Peyer's patch (tissue), 4 donors: ENCODE data around the gene ABHD10.

Experiments used
- CTCF ChIP-seq, 6 experiments: fragments of 450-650 bp in 4 of 6; fragments of 200-600 bp in 2 of 6; sonication (generic) in 1 of 6; IDR thresholded peaks; one replicate each; pipeline ENCODE4 v1.5.1; 2017 to 2019; ENCODE audit warnings: antibody characterized with exemption in 6 of 6, mild to moderate bottlenecking in 3 of 6, moderate library complexity in 1 of 6
- POLR2A ChIP-seq, 2 donors: fragments of 450-650 bp; IDR thresholded peaks; one replicate each; pipeline ENCODE4 v1.5.1; 2017; ENCODE audit warnings: antibody characterized with exemption in 2 of 2, mild to moderate bottlenecking in 2 of 2, moderate library complexity in 2 of 2

- TF ChIP-seq POLR2A (IDR thresholded peaks at IDR 0.05) (no peak), CTCF (IDR thresholded peaks at IDR 0.05) (no peak)
Measured at GRCh38 chr3:111980716-111981456, 2.1 kb downstream of the ABHD10 start.
